Calu3 (cell line): Measurements from ENCODE around the gene PDLIM5. TPM values are rescaled to one million over a fixed set of nuclear protein-coding genes. Genes with fewer than 3 reads are reported as not detected.
A peak's percentile ranks its signal among the peaks of the same experiment; 100 is the strongest.

Experiments
- BruUV-seq: library from RNA; stranded (reverse); fragments of 400-500 nt; replicated peaks from 2 replicates; lab custom pipeline; 2021; lab: Mats Ljungman, UMichigan
- CTCF ChIA-PET: fragments of 300-600 bp; sonication (Branson Sonifier 250); formaldehyde crosslinking; loops from one replicate; lab custom pipeline; 2022; ENCODE audit warnings: antibody characterized with exemption; lab: Charles Lee
- DNase-seq: peaks from one replicate; pipeline ENCODE4 v3.0.0; 2022
- H3K27ac Mint-ChIP-seq: one replicate; pipeline ENCODE4 v1.8.0; 2022; ENCODE audit warnings: mixed read lengths; ENCODE audit not compliant: unreplicated experiment
- H3K27me3 Mint-ChIP-seq: one replicate; pipeline ENCODE4 v1.8.0; 2022; ENCODE audit warnings: mixed read lengths; ENCODE audit not compliant: unreplicated experiment
- H3K36me3 Mint-ChIP-seq: one replicate; pipeline ENCODE4 v1.8.0; 2022; ENCODE audit warnings: mild to moderate bottlenecking, moderate library complexity, mixed read lengths; ENCODE audit not compliant: insufficient read depth, unreplicated experiment
- H3K4me1 Mint-ChIP-seq: one replicate; pipeline ENCODE4 v1.8.0; 2022; ENCODE audit warnings: mild to moderate bottlenecking, low read depth, mixed read lengths; ENCODE audit not compliant: unreplicated experiment
- H3K4me3 Mint-ChIP-seq: one replicate; pipeline ENCODE4 v1.8.0; 2022; ENCODE audit warnings: mild to moderate bottlenecking, low read depth, moderate library complexity, mixed read lengths; ENCODE audit not compliant: unreplicated experiment
- H3K9me3 Mint-ChIP-seq: one replicate; pipeline ENCODE4 v1.8.0; 2022; ENCODE audit warnings: low read depth, mixed read lengths; ENCODE audit not compliant: unreplicated experiment
- intact Hi-C: fragments of 100-400 bp; cut with micrococcal nuclease; formaldehyde crosslinking; loops from one replicate; pipeline ENCODE4 v1.10.0; 2022; ENCODE audit not compliant: unreplicated experiment
- total RNA-seq: library from RNA; stranded (reverse); gene quantifications from 2 replicates; pipeline ENCODE4 v1.2.3, GENCODE V29; 2022
- TF ChIP-seq, protein P1 (sequence below): fragments of 200-600 bp; IDR thresholded peaks from one replicate; pipeline ENCODE4 v1.8.0; 2022; ENCODE audit warnings: antibody characterized with exemption; ENCODE audit not compliant: unreplicated experiment

Gene PDLIM5
- total RNA-seq, 1 experiment from 2014 or later: 122 TPM

DNA sequence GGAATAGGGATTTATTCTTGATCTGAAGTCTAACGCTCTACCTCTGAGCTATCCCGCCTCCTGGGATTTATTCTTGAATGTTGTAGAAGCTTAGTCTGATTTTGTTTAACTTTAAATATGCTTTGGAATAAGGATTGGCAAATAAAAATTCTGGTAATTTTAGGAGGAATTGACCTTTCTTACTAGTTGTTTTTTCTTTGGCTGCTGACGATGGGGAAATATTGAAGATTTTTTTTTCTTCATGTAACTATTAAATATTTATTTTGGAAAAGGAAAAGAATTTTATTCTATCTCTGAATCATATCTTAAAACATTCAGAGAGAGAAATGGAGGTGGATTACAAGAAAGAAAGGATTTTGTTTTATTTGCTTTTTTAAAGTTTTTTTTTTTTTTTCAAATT, 122.9 kb downstream of the PDLIM5 start:
- Mint-ChIP-seq H3K36me3 (peaks cover 9% of the 10 kb centered on the region), H3K4me3 (no peak overlapping the region), H3K27ac (no peak overlapping the region), H3K9me3 (no peaks in the 10 kb centered on the region), H3K27me3 (no peaks in the 10 kb centered on the region), H3K4me1 (no peaks in the 10 kb centered on the region)
- intact Hi-C loops: no loop called here
- TF ChIP-seq, protein P1, sequence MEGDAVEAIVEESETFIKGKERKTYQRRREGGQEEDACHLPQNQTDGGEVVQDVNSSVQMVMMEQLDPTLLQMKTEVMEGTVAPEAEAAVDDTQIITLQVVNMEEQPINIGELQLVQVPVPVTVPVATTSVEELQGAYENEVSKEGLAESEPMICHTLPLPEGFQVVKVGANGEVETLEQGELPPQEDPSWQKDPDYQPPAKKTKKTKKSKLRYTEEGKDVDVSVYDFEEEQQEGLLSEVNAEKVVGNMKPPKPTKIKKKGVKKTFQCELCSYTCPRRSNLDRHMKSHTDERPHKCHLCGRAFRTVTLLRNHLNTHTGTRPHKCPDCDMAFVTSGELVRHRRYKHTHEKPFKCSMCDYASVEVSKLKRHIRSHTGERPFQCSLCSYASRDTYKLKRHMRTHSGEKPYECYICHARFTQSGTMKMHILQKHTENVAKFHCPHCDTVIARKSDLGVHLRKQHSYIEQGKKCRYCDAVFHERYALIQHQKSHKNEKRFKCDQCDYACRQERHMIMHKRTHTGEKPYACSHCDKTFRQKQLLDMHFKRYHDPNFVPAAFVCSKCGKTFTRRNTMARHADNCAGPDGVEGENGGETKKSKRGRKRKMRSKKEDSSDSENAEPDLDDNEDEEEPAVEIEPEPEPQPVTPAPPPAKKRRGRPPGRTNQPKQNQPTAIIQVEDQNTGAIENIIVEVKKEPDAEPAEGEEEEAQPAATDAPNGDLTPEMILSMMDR: no peak
- CTCF ChIA-PET: no interaction called here
- BruUV-seq: TSS peak; percentile 12
- no peak for DNase-seq

DNA sequence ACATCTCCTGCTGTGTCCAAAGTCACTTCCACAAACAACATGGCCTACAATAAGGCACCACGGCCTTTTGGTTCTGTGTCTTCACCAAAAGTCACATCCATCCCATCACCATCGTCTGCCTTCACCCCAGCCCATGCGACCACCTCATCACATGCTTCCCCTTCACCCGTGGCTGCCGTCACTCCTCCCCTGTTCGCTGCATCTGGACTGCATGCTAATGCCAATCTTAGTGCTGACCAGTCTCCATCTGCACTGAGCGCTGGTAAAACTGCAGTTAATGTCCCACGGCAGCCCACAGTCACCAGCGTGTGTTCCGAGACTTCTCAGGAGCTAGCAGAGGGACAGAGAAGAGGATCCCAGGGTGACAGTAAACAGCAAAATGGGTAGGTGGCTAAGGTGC, 123.9 kb downstream of the PDLIM5 start:
- Mint-ChIP-seq H3K4me3 (no peak overlapping the region), H3K9me3 (no peaks in the 10 kb centered on the region), H3K36me3 (peaks cover 9% of the 10 kb centered on the region), H3K4me1 (no peaks in the 10 kb centered on the region), H3K27ac (no peak overlapping the region), H3K27me3 (no peaks in the 10 kb centered on the region)
- BruUV-seq: no TSS peak
- TF ChIP-seq, protein P1: no peak
- intact Hi-C loops: no loop called here
- CTCF ChIA-PET: no interaction called here
- DNase-seq: no peak

DNA sequence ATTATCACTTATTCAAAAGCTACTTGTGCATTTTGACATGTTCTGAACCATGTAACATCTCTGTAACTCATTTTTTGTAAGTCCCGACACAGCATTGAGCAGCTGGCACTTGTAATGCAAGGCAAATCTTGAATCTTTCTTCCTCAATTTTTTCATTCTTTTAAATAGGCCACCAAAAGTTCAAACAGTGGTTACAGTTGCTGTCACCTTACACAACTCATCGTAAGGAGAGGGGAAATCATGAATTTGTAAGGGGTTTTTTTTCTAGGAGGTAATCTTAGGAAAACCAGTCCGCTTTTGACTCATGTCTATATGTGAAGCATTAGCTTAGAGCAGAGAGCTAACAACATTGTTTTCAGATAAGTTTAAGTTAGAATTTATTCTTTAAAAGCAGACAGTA, 124.5 kb downstream of the PDLIM5 start:
- H3K4me1 Mint-ChIP-seq: no peaks in the 10 kb centered on the region

DNA sequence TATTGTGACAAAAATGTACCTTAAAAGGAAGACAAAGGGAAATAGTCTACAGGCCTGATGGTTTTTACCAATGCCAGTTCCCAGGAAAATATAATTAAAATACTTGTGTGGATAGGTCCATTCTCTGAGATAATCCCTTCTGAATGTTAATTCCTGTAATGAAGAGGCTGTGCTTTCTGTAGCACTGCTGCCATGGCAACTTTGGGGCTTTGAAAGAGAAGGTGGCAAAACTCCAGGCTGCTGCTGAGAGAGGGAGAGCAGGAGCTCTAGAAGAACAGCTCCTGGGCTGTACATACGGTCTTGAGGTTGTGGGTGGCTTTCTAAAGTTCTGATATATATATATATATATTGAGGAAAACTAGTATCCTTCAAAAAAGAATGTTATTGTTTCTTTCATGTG, 125.4 kb downstream of the PDLIM5 start:
- no TSS peak for BruUV-seq
- intact Hi-C loops: no loop called here
- TF ChIP-seq, protein P1: no peak
- H3K27ac Mint-ChIP-seq: no peak overlapping the region
- H3K4me1 Mint-ChIP-seq: peaks cover 1% of the 10 kb centered on the region
- DNase-seq: no peak
- no peak overlapping the region for H3K4me3 Mint-ChIP-seq
- CTCF ChIA-PET: no interaction called here
- H3K9me3 Mint-ChIP-seq: no peaks in the 10 kb centered on the region
- H3K27me3 Mint-ChIP-seq: no peaks in the 10 kb centered on the region
- H3K36me3 Mint-ChIP-seq: peaks cover 9% of the 10 kb centered on the region

More for the DNA sequence above, 124.5 kb downstream of the PDLIM5 start:
- no peak for DNase-seq
- intact Hi-C loops: no loop called here
- H3K4me3 Mint-ChIP-seq: no peak overlapping the region
- H3K36me3 Mint-ChIP-seq: peaks cover 9% of the 10 kb centered on the region
- TF ChIP-seq, protein P1: no peak
- no peak overlapping the region for H3K27ac Mint-ChIP-seq
- CTCF ChIA-PET: no interaction called here
- no peaks in the 10 kb centered on the region for H3K9me3 Mint-ChIP-seq
- BruUV-seq: no TSS peak
- no peaks in the 10 kb centered on the region for H3K27me3 Mint-ChIP-seq
